Measurements from ENCODE around the gene KCNK17.

Gene KCNK17

DNA sequence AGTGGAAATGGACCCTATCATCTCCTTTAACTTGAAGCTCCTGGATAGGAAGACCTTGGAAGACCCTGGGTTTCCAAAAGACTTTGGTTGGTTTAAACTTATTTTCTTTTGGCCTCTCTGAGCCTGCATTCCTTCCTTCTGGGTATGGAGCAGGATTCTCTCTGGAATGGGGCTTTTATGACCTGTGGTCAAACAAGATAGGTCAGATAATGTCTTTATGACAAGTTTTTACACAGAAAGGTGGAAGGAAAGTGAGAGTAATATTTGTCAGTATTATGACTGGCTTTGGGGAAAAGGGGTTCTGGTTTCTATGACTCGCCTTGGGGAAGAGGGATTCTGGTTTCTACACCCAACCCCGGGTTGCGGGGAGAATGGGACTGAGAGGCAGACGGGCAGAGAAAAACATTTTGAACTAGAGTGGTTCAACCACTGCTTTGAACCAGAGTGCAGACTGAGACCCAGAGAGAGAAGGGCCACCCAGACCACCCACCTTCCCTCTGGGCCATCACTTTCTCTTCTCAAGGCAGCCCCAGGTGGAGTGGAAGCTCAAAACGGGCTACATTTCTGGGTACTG is 47.4 kb downstream of the KCNK17 start:
- no peak for DNase-seq (ENCODE audit: low spot score)

DNA sequence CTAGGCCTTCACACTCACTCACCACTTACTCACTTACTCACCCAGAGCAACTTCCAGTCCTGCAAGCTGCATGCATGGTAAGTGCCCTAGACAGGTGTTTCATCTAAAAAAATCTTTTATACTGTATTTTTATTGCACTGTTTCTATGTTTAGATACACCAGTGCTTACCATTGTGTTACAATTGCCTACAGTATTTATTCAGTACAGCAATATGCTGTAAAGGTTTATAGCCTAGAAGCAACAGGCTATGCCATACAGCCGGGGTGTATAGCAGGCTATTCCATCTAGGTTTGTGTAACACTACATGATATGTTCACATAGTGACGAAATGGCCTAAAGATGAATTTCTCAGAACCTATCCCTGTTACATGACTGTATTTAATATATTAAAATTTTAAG is 47.8 kb downstream of the KCNK17 start:
- no peak for DNase-seq (ENCODE audit: low spot score)

DNA sequence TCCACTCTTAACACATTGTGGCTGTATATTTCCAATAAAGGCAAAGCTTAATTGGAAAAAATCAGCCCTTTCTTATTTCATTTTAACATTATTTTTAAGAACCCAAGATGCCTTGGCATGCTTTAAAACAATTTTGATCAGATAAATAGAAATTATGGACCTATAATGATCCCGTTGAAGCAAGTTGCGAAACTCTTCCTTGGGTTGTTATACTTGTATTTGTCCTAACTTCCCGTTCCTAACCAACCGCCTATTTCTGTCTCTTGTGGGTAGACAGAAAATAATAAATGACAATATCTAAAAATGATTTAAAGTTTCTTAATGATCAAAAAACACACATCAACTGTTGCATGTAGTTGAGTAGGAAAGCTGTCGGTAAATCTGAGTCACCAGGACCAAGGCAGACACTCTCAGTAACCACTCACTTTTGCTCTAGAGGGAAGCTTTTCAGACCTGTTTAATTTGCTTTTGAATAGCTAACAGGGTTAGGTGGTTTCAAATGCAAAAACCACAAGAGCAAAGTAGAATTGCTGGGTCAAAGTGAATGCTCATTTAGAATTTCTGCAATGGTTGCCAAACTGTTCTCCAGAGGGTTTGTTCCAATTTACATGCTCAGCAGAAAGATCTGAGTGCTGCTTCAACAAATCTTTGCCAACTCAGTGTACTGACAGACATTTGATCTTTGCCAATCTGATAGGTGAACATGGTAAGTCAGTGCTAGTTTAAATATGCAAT is 50.7 kb downstream of the KCNK17 start:
- no peak for DNase-seq (ENCODE audit: low spot score)

DNA sequence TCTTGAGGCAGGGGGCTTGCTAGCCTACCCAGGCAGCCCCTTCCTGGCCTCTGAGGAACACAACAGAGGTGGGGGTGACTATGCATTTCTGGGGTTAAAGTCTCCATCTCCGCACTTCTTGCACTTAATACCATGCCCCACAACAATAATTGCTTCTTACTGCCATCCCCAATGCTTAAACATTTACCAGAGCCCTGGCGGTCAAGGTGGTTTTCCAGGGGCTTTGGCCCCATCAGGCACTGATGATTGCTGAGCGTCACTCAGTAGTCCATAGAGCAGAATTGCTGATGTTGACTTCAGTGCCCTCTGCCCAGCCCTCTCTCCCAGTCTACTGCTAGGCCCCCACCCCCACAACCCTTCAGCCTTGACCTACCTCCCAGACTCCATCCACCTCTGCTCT is 52.5 kb downstream of the KCNK17 start:
- no peak for DNase-seq (ENCODE audit: low spot score)

DNA sequence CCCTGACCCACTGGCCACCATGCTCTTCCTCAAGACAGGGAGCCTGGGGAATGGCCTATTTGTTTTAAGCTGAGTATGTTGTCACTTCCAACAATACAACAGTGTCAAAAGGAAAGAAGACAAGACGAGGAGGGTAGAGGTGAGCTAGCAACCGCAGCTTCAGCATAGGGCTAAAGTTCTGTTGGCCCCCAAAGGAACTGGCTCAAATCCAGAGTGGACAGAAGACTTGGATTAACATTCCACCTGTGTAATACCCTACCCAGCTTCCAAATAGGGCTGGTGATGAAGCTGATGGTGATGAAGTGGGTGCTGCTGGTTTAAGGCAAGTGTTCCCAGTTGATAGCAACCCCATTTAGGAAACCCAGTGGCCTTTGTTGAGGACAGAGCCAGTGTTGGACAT is 53.3 kb downstream of the KCNK17 start:
- no peak for DNase-seq (ENCODE audit: low spot score)

DNA sequence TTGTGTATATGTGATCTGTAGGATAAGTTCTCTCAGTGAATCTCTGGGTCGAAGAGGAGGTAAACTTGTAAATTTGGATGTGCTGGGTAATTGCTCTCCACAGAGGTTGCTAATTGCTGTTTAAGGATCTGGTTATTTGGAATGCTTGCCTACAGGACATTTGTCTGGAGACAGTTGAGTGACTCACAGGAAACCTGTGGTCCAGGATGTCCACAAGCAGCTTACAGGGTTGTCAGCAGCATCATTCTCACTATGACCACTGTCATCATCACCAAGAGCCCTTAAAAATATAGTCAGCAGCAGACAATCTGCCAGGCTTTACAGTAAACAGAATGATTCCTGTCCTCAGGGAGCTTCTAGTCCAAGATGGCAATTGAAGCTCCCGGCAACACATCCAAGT is 53.8 kb downstream of the KCNK17 start:
- DNase-seq (ENCODE audit: low spot score) = no peak

DNA sequence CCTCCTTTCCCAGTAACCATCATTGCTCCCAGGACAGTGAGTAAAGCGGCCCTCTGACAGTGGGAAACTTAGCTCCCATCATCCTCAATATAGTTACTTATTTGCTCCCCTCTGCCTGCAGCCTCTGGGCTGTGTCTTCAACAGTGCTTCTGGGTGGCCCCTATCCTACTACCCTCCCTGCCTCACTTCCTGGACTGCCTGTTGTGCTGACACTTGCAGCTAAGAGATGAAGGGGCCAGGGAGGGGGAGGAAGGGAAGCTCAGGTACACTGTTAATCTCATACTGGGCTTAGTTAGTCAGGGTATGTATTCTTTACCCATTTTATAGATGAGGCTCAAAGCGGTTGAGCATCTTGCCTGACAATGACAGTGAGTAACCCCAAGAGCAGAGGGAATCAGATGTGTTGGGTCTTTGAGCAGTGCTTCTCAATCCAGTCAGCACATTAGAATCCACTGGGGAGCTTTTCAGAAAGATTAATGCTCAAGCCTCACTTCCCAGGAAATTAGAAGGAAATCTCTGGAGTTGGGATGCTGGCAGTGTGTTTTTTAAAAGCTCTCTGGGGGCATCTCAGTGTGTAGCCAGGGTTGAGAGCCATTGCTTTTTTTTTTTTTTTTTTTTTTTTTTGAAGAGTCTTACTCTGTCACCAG is 57.8 kb downstream of the KCNK17 start:
- no peak for DNase-seq (ENCODE audit: low spot score)

DNA sequence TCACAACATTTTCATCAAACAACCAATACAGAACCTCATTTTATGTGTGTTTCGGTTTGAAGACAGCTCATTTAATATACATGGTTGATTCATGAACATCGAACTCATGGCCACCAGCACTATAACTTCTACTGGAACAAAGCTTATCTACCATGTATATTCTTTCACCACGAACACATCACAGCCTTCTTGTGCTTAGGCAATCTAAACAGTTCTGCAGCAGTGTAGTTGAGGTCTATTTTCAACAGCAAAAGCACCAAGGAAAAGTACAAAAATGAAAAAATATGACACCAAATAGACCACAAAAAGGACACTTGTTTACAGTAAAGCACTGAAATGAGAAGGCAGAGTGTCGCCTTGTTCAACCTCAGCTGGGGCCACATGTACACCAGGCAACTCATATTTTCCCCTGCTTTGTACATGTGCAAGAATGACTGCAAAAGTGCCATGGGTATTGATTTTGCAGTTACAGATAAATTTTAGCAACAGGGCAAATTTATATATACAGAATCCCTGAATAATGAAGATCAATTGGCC is 59.2 kb downstream of the KCNK17 start:
- no peak for DNase-seq (ENCODE audit: low spot score)

DNA sequence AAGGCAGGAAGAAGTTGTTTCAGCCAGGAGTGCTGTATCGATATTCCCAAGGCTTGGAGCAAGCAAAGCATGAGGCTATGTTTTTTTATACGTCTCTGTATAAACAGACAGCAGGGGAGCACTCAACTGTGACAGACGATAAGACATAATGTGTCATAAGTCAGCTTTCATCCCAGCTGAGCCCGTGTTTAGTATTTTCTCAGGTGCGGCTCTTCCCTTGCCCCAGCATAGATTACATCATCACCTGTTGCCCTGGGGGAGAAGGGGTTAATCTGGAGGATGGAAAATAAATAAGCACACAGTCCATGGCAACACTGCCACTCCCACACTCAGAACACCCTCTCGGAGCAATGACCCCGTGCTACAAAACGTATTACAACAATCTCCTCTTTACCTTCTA is 62.8 kb downstream of the KCNK17 start:
- DNase-seq (ENCODE audit: low spot score) = no peak

DNA sequence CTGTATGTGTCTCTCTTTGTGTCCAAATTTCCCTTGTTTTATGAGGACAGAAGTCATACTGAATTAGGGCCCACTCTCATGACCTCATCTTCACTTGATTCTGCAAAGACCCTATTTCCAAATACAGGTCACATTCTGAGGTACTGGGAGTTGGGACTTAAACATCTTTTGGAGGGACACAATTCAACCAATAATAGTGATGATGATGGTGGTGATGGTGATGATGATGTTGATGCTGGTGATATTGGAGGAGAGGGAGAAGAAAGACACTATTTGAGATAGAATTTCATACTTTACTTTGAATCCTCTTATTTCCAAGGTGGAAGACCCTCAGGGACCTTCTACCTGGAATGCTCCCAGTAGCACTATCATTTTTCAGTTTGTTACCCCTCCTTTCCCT is 63.7 kb downstream of the KCNK17 start:
- no peak for DNase-seq (ENCODE audit: low spot score)

DNA sequence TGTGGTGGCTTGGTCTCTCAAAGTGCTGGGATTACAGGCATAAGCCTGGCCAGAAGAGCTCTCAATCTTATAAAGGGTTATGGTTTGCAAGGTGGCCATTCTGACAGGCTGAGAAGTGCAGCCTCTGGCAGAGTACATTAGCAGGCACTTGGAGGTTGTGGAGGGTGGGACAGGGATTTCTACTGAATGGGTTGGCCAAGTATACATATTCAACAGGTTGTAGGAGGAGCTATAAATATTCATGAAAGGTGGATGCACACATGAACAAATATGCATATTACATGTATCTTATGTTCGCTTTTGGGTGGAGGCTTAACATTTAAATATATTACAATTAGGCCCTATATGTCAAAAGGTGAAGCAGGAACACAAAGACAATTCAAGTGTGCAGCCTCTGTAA is 64.9 kb downstream of the KCNK17 start:
- no peak for DNase-seq (ENCODE audit: low spot score)
